HG03066 (cell line): ENCODE results near the gene IMMP2L.

Experiments
- ATAC-seq: cut with Tn5 transposase; IDR thresholded peaks from one replicate; pipeline ENCODE4 v1.9.1; 2021; ENCODE audit warnings: low read depth; ENCODE audit not compliant: unreplicated experiment

The IMMP2L gene

GRCh38 chr7:111025006-111025405, 537.3 kb downstream of the IMMP2L start:
- no peak for ATAC-seq

GRCh38 chr7:111018960-111019736, 543.1 kb downstream of the IMMP2L start:
- no peak for ATAC-seq

- ATAC-seq: no peak
Measured at GRCh38 chr7:111018447-111018846, 543.8 kb downstream of the IMMP2L start.

GRCh38 chr7:111014079-111014478, 548.2 kb downstream of the IMMP2L start:
- ATAC-seq: no peak

- peak; percentile 95 for ATAC-seq
Measured at GRCh38 chr7:111012799-111013675, 549.3 kb downstream of the IMMP2L start.

GRCh38 chr7:111012149-111012548, 550.1 kb downstream of the IMMP2L start:
- no peak for ATAC-seq

GRCh38 chr7:111011520-111011919, 550.8 kb downstream of the IMMP2L start:
- no peak for ATAC-seq

GRCh38 chr7:111010798-111011197, 551.5 kb downstream of the IMMP2L start:
- no peak for ATAC-seq

- ATAC-seq: no peak
Measured at GRCh38 chr7:111009526-111010040, 552.7 kb downstream of the IMMP2L start.

- ATAC-seq: no peak
Measured at GRCh38 chr7:111006691-111007090, 555.6 kb downstream of the IMMP2L start.

GRCh38 chr7:111006040-111006439, 556.3 kb downstream of the IMMP2L start:
- no peak for ATAC-seq

- no peak for ATAC-seq
Measured at GRCh38 chr7:111005445-111005844, 556.8 kb downstream of the IMMP2L start.

GRCh38 chr7:111004310-111004901, 557.9 kb downstream of the IMMP2L start:
- no peak for ATAC-seq

- ATAC-seq: no peak
Measured at GRCh38 chr7:111003883-111004282, 558.4 kb downstream of the IMMP2L start.

- no peak for ATAC-seq
Measured at GRCh38 chr7:110994028-110994967, 568.0 kb downstream of the IMMP2L start.

GRCh38 chr7:110988890-110989501, 573.3 kb downstream of the IMMP2L start:
- no peak for ATAC-seq

- ATAC-seq: no peak
Measured at GRCh38 chr7:110988348-110988747, 573.9 kb downstream of the IMMP2L start.

GRCh38 chr7:110987127-110987693, 575.1 kb downstream of the IMMP2L start:
- ATAC-seq: no peak

- no peak for ATAC-seq
Measured at GRCh38 chr7:110983822-110984456, 578.4 kb downstream of the IMMP2L start.
